ENCODE data around the gene ARPC3. TPM values are rescaled to one million over a fixed set of nuclear protein-coding genes. Genes with fewer than 3 reads are reported as not detected.
A peak's percentile ranks its signal among the peaks of the same experiment; 100 is the strongest.

The ARPC3 gene
- total and polyA plus RNA-seq, 9 of the 15 experiments (the other 6 are each of a cell fraction or from before 2014, with no cell fraction given) = 74.2 to 575 (median 345) TPM

DNA sequence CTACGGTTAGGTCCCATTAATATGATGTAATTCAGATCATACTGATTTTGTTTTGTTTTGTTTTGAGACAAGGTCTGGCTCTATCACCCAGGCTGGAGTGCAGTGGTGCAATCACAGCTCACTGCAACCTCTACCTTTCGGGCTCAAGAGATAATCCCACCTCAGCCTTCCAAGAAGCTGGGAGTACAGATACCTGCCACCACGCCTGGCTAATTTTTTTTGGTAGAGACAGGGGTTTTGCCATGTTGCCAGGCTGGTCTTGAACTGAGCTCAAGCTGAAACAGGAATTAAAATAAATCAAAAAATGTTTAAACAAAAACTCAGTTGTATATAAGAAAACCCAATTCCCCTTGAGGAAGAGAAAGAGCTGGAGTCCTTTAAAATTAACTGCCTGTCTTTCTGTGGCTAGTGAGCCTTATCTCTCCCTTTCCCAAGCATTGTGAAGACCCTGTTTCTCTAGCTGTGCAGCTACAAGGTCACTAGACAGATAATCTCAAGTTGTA lies 28.9 kb downstream of the ARPC3 start (continued):
- TF ChIP-seq ZFX (CRISPR knock-in tag; IDR thresholded peaks at IDR 0.05) = no peak
- peak; percentile 89 for TF ChIP-seq HDAC2 (IDR thresholded peaks at IDR 0.05)
- TF ChIP-seq STAT5A (IDR thresholded peaks at IDR 0.05; ENCODE audit: borderline replicate concordance, low read length) = peak; percentile 47; the same call in 1 of the 2 replicates
- TF ChIP-seq, protein P1, sequence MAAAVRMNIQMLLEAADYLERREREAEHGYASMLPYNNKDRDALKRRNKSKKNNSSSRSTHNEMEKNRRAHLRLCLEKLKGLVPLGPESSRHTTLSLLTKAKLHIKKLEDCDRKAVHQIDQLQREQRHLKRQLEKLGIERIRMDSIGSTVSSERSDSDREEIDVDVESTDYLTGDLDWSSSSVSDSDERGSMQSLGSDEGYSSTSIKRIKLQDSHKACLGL (CRISPR knock-in tag; IDR thresholded peaks at IDR 0.05; ENCODE audit: borderline replicate concordance, poor library complexity, severe bottlenecking) = no peak
- TF ChIP-seq PYGO2 (tag; IDR thresholded peaks at IDR 0.05) = no peak
- TF ChIP-seq ILF3 (IDR thresholded peaks at IDR 0.05; ENCODE audit: borderline replicate concordance) = no peak
- no peak for TF ChIP-seq FOS (IDR thresholded peaks at IDR 0.05; ENCODE audit: extremely low read depth, insufficient read length)
- no peak for TF ChIP-seq ZNF551 (CRISPR knock-in tag; IDR thresholded peaks at IDR 0.05)
- no peak for TF ChIP-seq ZNF586 (CRISPR knock-in tag; conservative IDR thresholded peaks at IDR 0.05)
- no peak for TF ChIP-seq SMAD1 (IDR thresholded peaks at IDR 0.05; ENCODE audit: low read depth, low read length, partially characterized antibody)
- no peak for TF ChIP-seq ZNF696 (CRISPR knock-in tag; conservative IDR thresholded peaks at IDR 0.05)
- no peak for TF ChIP-seq KDM5B (IDR thresholded peaks at IDR 0.05; ENCODE audit: insufficient replicate concordance, low read depth, low read length)
- peak; percentile 76 for TF ChIP-seq NCOR1 (IDR thresholded peaks at IDR 0.05)
- no peak for TF ChIP-seq ZBTB17 (CRISPR knock-in tag; IDR thresholded peaks at IDR 0.05)
- TF ChIP-seq PHB2 (IDR thresholded peaks at IDR 0.05; ENCODE audit: low read depth) = peak; percentile 49; the same call in 1 of the 2 replicates
- 0 out of 4 replicates have a peak, but pooled peaks of 1 of the 2 experiments have one; percentile 52 for TF ChIP-seq TBL1XR1 (IDR thresholded peaks at IDR 0.05; ENCODE audit: low read length in 2 of 2)
- TF ChIP-seq TAL1 (IDR thresholded peaks at IDR 0.05) = peak; percentile 90
- TF ChIP-seq, protein P2, sequence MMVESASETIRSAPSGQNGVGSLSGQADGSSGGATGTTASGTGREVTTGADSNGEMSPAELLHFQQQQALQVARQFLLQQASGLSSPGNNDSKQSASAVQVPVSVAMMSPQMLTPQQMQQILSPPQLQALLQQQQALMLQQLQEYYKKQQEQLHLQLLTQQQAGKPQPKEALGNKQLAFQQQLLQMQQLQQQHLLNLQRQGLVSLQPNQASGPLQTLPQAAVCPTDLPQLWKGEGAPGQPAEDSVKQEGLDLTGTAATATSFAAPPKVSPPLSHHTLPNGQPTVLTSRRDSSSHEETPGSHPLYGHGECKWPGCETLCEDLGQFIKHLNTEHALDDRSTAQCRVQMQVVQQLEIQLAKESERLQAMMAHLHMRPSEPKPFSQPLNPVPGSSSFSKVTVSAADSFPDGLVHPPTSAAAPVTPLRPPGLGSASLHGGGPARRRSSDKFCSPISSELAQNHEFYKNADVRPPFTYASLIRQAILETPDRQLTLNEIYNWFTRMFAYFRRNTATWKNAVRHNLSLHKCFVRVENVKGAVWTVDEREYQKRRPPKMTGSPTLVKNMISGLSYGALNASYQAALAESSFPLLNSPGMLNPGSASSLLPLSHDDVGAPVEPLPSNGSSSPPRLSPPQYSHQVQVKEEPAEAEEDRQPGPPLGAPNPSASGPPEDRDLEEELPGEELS (CRISPR knock-in tag; IDR thresholded peaks at IDR 0.05; ENCODE audit: borderline replicate concordance) = no peak
- TF ChIP-seq, protein P3, sequence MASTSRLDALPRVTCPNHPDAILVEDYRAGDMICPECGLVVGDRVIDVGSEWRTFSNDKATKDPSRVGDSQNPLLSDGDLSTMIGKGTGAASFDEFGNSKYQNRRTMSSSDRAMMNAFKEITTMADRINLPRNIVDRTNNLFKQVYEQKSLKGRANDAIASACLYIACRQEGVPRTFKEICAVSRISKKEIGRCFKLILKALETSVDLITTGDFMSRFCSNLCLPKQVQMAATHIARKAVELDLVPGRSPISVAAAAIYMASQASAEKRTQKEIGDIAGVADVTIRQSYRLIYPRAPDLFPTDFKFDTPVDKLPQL (IDR thresholded peaks at IDR 0.05; ENCODE audit: extremely low read depth, insufficient read length) = no peak
- TF ChIP-seq, protein P4, sequence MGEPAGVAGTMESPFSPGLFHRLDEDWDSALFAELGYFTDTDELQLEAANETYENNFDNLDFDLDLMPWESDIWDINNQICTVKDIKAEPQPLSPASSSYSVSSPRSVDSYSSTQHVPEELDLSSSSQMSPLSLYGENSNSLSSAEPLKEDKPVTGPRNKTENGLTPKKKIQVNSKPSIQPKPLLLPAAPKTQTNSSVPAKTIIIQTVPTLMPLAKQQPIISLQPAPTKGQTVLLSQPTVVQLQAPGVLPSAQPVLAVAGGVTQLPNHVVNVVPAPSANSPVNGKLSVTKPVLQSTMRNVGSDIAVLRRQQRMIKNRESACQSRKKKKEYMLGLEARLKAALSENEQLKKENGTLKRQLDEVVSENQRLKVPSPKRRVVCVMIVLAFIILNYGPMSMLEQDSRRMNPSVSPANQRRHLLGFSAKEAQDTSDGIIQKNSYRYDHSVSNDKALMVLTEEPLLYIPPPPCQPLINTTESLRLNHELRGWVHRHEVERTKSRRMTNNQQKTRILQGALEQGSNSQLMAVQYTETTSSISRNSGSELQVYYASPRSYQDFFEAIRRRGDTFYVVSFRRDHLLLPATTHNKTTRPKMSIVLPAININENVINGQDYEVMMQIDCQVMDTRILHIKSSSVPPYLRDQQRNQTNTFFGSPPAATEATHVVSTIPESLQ (CRISPR knock-in tag; IDR thresholded peaks at IDR 0.05) = no peak
- no peak for TF ChIP-seq BMI1 (IDR thresholded peaks at IDR 0.05; ENCODE audit: low read length)
- TF ChIP-seq, protein P5, sequence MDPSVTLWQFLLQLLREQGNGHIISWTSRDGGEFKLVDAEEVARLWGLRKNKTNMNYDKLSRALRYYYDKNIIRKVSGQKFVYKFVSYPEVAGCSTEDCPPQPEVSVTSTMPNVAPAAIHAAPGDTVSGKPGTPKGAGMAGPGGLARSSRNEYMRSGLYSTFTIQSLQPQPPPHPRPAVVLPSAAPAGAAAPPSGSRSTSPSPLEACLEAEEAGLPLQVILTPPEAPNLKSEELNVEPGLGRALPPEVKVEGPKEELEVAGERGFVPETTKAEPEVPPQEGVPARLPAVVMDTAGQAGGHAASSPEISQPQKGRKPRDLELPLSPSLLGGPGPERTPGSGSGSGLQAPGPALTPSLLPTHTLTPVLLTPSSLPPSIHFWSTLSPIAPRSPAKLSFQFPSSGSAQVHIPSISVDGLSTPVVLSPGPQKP (CRISPR knock-in tag; IDR thresholded peaks at IDR 0.05) = no peak
- TF ChIP-seq TCF3 (CRISPR knock-in tag; IDR thresholded peaks at IDR 0.05) = peak; percentile 85
- TF ChIP-seq KDM1A (IDR thresholded peaks at IDR 0.05) = peak; percentile 97
